Transverse colon (tissue), 4 donors: ENCODE measurements around the gene RYR3. TPM values are rescaled to one million over a fixed set of nuclear protein-coding genes. Genes with fewer than 3 reads are reported as not detected.
A peak's percentile ranks its signal among the peaks of the same experiment; 100 is the strongest.

ENCODE experiments used
- DNase-seq: peaks from one replicate; pipeline ENCODE4 v3.0.0-alpha.2; 2019
- H3K27ac ChIP-seq, 4 donors: fragments of 200-600 bp; sonication (generic); 2 replicates each; pipeline ENCODE4 v1.5.1; 2016 to 2018; ENCODE audit warnings: inconsistent platforms in 4 of 4
- H3K27me3 ChIP-seq: fragments of 200-600 bp; sonication (generic); 2 replicates; pipeline ENCODE4 v1.5.1; 2017; ENCODE audit warnings: inconsistent platforms
- H3K36me3 ChIP-seq, 4 donors: fragments of 200-600 bp; sonication (generic); 2 replicates each; pipeline ENCODE4 v1.5.1; 2017 to 2019; ENCODE audit warnings: inconsistent platforms in 4 of 4
- H3K4me1 ChIP-seq, 4 donors: fragments of 200-600 bp; sonication (generic); 2 replicates each; pipeline ENCODE4 v1.5.1; 2017 to 2020; ENCODE audit warnings: inconsistent platforms in 4 of 4
- H3K4me3 ChIP-seq, 4 donors: fragments of 200-600 bp; sonication (generic); 1 replicate in 1 of 4; 2 replicates in 3 of 4; pipeline versions ENCODE4 v1.5.1 to v1.6.1; 2017 to 2019; ENCODE audit warnings: inconsistent platforms in 4 of 4
- H3K9me3 ChIP-seq, 2 donors: fragments of 200-600 bp; sonication (generic); 2 replicates each; pipeline ENCODE4 v1.5.1; 2017 to 2019; ENCODE audit warnings: inconsistent platforms in 2 of 2
- EP300 ChIP-seq: sonication (generic); formaldehyde crosslinking; IDR thresholded peaks from one replicate; pipeline ENCODE4 v1.6.1; 2017; ENCODE audit warnings: antibody characterized with exemption, low read depth
- POLR2A ChIP-seq: fragments of 450-650 bp; IDR thresholded peaks from one replicate; pipeline ENCODE4 v1.6.1; 2016; ENCODE audit warnings: antibody characterized with exemption, mild to moderate bottlenecking, moderate library complexity
- POLR2AphosphoS5 ChIP-seq, 3 donors: sonication (generic); formaldehyde crosslinking; IDR thresholded peaks; one replicate each; pipeline ENCODE4 v1.6.1; 2016; ENCODE audit warnings: antibody characterized with exemption in 3 of 3
- WGBS, 2 donors: methylation state at CpG; one replicate each; pipeline ENCODE4 v1.1.5; 2018; ENCODE audit warnings: low coverage in 1 of 2; 5-methylcytosine and 5-hydroxymethylcytosine counted together
- in situ Hi-C, 4 donors: fragments of 200-750 bp; cut with MboI; loops; one replicate each; pipeline versions ENCODE4 v1.15.0 to v1.15.1; 2017; ENCODE audit warnings: low sequenced_read_pairs in 3 of 4, low pct_ligation_motif_present in 1 of 4, low pct_unique_long_range_greater_than_20kb in 1 of 4
- intact Hi-C: fragments of 100-400 bp; cut with DNase I; formaldehyde crosslinking; loops from one replicate; pipeline ENCODE4 v1.15.1; 2023; ENCODE audit warnings: low total_unique reads
- total RNA-seq, 4 donors: library from RNA; depleted of rRNA; stranded (reverse); fragments of >200 nt; gene quantifications; one replicate each; pipeline ENCODE4 v1.1.0, GENCODE V29; 2016
- TF ChIP-seq, protein P1 (sequence below), 5 experiments: fragments of 200-600 bp in 3 of 5; fragments of 450-650 bp in 2 of 5; sonication (generic) in 3 of 5; IDR thresholded peaks; 1 replicate in 2 of 5; 2 replicates in 3 of 5; pipeline ENCODE4 v1.5.1; 2016 to 2017; ENCODE audit warnings: antibody characterized with exemption in 5 of 5, inconsistent platforms in 3 of 5, mild to moderate bottlenecking in 2 of 5, moderate library complexity in 1 of 5

RYR3 gene
- total RNA-seq, 4 donors from 2014 or later, result 0.96 to 9.7 (median 5.4) TPM

DNA sequence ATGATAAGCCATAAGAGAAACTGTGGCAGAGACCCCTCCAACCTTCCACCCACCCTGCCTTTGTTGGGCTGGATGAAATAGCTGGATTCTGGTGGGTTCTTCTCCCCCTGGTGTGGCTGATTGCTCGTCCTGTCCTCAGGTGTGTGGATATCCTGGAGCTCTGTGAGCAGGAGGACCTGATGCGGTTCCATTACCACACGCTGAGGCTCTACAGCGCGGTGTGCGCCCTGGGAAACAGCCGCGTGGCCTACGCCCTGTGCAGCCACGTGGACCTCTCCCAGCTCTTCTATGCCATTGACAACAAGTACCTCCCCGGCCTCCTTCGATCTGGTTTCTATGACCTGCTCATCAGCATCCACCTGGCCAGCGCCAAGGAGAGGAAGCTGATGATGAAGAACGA lies 351.2 kb downstream of the RYR3 start:
- H3K27ac ChIP-seq, result no peak overlapping the region
- H3K4me3 ChIP-seq, result no peak overlapping the region
- no peak for DNase-seq
- WGBS, 2 donors, result 91% methylated on average over 14 of the region's 14 CpGs; no CpG with 5 or more reads in 1 of the 2 donors
- H3K9me3 ChIP-seq, result no peaks in the 10 kb centered on the region
- no peaks in the 10 kb centered on the region for H3K4me1 ChIP-seq
- no peaks in the 10 kb centered on the region for H3K36me3 ChIP-seq
- intact Hi-C loops (no loop called here), in situ Hi-C loops (no loop called here)
- TF ChIP-seq, protein P1, sequence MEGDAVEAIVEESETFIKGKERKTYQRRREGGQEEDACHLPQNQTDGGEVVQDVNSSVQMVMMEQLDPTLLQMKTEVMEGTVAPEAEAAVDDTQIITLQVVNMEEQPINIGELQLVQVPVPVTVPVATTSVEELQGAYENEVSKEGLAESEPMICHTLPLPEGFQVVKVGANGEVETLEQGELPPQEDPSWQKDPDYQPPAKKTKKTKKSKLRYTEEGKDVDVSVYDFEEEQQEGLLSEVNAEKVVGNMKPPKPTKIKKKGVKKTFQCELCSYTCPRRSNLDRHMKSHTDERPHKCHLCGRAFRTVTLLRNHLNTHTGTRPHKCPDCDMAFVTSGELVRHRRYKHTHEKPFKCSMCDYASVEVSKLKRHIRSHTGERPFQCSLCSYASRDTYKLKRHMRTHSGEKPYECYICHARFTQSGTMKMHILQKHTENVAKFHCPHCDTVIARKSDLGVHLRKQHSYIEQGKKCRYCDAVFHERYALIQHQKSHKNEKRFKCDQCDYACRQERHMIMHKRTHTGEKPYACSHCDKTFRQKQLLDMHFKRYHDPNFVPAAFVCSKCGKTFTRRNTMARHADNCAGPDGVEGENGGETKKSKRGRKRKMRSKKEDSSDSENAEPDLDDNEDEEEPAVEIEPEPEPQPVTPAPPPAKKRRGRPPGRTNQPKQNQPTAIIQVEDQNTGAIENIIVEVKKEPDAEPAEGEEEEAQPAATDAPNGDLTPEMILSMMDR (IDR thresholded peaks at IDR 0.05), result no peak
- TF ChIP-seq POLR2AphosphoS5 (IDR thresholded peaks at IDR 0.05) (no peak), POLR2A (no peak), EP300 (no peak)
- H3K27me3 ChIP-seq, result no peaks in the 10 kb centered on the region

DNA sequence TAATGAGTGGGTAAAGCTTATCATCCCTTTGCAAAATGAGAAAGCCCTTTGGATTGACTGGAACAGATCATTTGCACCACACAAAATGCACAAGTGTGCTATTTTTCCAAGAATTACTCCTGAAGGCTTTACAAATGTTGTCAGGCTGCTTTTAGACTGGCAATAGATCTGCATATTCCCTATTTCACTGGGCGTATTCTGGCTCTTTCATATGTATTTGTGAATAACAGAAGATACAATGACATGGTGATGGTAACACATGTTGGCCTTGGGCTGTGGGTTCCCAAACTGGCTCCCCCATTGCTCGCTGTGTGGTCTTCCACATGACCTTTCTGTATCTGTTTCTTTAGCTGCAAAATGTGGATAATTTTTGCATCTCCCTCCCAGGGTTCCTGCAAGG lies 354.2 kb downstream of the RYR3 start:
- 83 to 87% methylated on average over 1 to 2 of the region's 2 CpGs for WGBS, 2 donors
- H3K27me3 ChIP-seq, result no peaks in the 10 kb centered on the region

DNA sequence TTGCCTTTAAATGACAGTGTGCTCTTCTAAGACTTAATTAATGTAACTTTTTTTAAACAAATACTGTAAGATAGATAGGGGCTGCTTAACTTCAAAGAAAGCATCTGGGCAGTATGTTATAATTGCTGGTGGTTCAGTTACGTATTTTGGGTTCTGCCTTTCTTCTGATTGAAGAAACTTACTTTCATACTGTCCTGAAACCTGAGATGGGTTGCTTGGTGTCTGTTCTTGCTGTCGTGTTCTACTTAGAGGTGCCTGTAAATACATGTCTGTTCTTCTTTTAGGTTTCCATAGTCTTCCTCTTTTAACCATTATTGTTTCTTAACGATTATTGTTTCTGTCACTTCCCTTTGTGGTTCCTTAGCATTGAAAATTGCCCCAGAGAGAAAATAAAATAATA lies 359.8 kb downstream of the RYR3 start:
- H3K4me3 ChIP-seq, result no peak overlapping the region
- no peak for TF ChIP-seq EP300
- TF ChIP-seq POLR2AphosphoS5 (IDR thresholded peaks at IDR 0.05), result no peak
- TF ChIP-seq, protein P1 (IDR thresholded peaks at IDR 0.05), result no peak
- TF ChIP-seq POLR2A, result no peak
- H3K27ac ChIP-seq, result no peak overlapping the region
- H3K36me3 ChIP-seq, result no peaks in the 10 kb centered on the region
- H3K27me3 ChIP-seq, result no peaks in the 10 kb centered on the region
- intact Hi-C loops, result no loop called here
- H3K9me3 ChIP-seq, result no peaks in the 10 kb centered on the region
- no peak for DNase-seq
- WGBS, 2 donors, result 31 to 58% methylated on average over 3 of the region's 3 CpGs
- in situ Hi-C loops, result no loop called here
- no peaks in the 10 kb centered on the region for H3K4me1 ChIP-seq

More for the DNA sequence above, 354.2 kb downstream of the RYR3 start:
- intact Hi-C loops, result loop anchor here (5.0 kb wide), 1 partner anchor 813 kb away; no protein-coding TSS in a partner anchor
- Histone ChIP-seq H3K36me3 (no peaks in the 10 kb centered on the region), H3K4me3 (no peak overlapping the region), H3K27ac (no peak overlapping the region), H3K4me1 (no peaks in the 10 kb centered on the region), H3K9me3 (no peaks in the 10 kb centered on the region)
- in situ Hi-C loops, result no loop called here
- DNase-seq, result no peak
- TF ChIP-seq POLR2AphosphoS5 (IDR thresholded peaks at IDR 0.05), result no peak

DNA sequence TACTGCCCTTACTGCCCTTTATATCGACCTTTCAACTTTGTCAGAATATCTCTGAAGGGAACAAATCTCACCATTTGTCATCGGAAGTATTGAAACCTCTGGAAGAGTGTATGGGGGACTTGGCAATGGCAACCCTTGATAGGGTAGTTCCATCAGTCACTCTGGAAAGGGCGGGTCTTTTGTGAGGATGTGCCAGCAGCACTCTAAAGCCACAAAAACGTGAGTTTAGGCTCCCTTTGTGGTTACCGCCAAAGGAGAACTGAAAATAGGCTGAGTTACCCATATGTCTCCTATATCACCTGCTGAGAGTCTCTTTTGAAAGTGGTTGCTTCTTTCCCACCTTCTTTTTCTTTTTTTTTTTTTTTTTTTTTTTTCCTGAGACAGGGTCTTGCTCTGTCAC lies 360.7 kb downstream of the RYR3 start:
- in situ Hi-C loops (no loop called here), intact Hi-C loops (no loop called here)
- no peak overlapping the region for H3K27ac ChIP-seq
- no peak for TF ChIP-seq POLR2A
- no peak for TF ChIP-seq EP300
- TF ChIP-seq, protein P1 (IDR thresholded peaks at IDR 0.05), result no peak
- no peak for TF ChIP-seq POLR2AphosphoS5 (IDR thresholded peaks at IDR 0.05)
- H3K4me1 ChIP-seq, result no peaks in the 10 kb centered on the region
- H3K9me3 ChIP-seq, result no peaks in the 10 kb centered on the region
- H3K27me3 ChIP-seq, result no peaks in the 10 kb centered on the region
- no peak overlapping the region for H3K4me3 ChIP-seq
- DNase-seq, result no peak
- WGBS, 2 donors, result 64 to 68% methylated on average over 5 of the region's 5 CpGs
- H3K36me3 ChIP-seq, result no peaks in the 10 kb centered on the region

DNA sequence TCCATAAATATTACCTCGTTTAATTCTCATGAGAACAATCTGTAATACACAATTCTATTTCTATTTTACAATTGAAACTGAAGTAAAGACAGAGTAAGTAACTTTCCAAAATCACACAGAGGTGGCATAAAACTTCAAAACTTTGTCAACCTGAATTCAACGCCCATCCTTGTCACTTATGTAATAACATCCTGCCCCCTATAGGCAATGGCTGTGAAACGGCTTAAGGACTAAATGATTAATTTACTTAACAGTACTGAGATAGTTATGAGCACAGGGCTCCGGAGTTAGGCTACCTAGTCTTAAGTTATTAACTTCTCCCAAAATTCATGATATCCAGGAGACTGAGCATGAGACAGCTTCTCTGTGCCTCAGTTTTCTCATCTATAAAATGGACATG lies 364.5 kb downstream of the RYR3 start:
- intact Hi-C loops, result no loop called here
- no peak overlapping the region for H3K4me3 ChIP-seq
- H3K36me3 ChIP-seq, result no peaks in the 10 kb centered on the region
- no peak for TF ChIP-seq POLR2AphosphoS5 (IDR thresholded peaks at IDR 0.05)
- TF ChIP-seq, protein P1 (IDR thresholded peaks at IDR 0.05), result peak in 1 of 5 experiments; percentile 21
- in situ Hi-C loops, result no loop called here
- DNase-seq, result no peak
- H3K9me3 ChIP-seq, result no peaks in the 10 kb centered on the region
- H3K27ac ChIP-seq, result no peak overlapping the region
- H3K27me3 ChIP-seq, result no peaks in the 10 kb centered on the region
- WGBS, 2 donors, result 23 to 24% methylated on average over 4 of the region's 4 CpGs
- no peaks in the 10 kb centered on the region for H3K4me1 ChIP-seq
